ENCODE measurements around the gene UTP15. TPM values are rescaled to one million over a fixed set of nuclear protein-coding genes. Genes with fewer than 3 reads are reported as not detected.

UTP15 gene
- total RNA-seq, 1 donor from 2014 or later: 17.2 TPM

DNA sequence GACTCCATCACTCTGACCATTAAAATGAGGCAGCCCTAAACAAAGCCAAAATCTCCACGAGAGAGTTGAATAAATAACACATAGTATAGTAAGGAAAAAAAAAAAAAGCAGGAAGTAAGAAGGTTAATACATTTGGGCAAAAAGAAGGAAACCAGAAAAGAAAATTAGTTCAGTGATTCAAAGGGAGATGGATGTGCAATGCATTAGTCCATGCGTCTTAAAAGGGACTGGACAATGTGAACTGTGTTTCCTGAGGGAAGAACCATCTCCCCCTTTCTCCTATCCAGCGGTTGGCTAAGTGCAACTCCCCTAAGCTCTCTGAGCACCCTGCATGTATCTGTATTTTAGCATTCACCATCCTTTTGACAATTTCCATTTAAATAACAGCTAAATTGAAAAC is 1.5 kb upstream of the UTP15 start:
- peak overlapping the region; percentile 95 to 100 (median 98) for H3K4me3 ChIP-seq (ENCODE audit: low read length in 3 of 3)
- H3K9me3 ChIP-seq (ENCODE audit: control insufficient read depth in 3 of 3, low read length in 3 of 3): no peaks in the 10 kb centered on the region
- H3K27ac ChIP-seq (ENCODE audit: low read depth, low read length): peak overlapping the region; percentile 91
- peaks cover 3 to 22% (median 15%) of the 10 kb centered on the region in 3 donors for H3K36me3 ChIP-seq (ENCODE audit: control insufficient read depth in 3 of 3, insufficient read depth in 3 of 3, low read length in 3 of 3)
- no peaks in the 10 kb centered on the region for H3K27me3 ChIP-seq (ENCODE audit: control insufficient read depth in 3 of 3, insufficient read depth in 3 of 3, low read length in 3 of 3)
- peak overlapping the region; percentile 40 to 97 (median 97) for H3K9ac ChIP-seq (ENCODE audit: low read depth in 1 of 3, low read length in 3 of 3)
- H3K4me1 ChIP-seq (ENCODE audit: control insufficient read depth in 3 of 3, insufficient read depth in 3 of 3, low read length in 3 of 3): peaks cover 16 to 27% (median 23%) of the 10 kb centered on the region in 3 donors

DNA sequence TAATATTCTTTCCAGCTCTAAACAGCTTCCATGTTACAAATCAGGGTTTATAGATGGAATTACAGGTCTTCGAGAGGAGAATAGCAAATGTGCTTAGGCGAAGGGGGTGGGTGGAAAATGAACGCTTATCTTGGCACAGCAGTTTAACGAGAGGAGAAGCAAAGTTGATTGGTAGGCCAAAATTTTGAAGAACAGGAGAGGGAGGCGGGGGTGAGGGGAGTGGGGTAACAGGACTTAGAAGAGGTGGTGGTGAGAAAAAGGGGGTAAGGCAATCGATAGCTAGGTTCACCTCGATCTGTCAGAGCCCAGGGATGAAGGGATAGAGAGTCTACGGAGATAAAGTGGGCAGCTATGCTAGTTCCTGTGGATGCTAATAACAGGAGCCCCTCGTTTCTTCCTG is 868 bp upstream of the UTP15 start:
- peak overlapping the region; percentile 95 to 100 (median 98) for H3K4me3 ChIP-seq (ENCODE audit: low read length in 3 of 3)
- peaks cover 16 to 27% (median 23%) of the 10 kb centered on the region in 3 donors for H3K4me1 ChIP-seq (ENCODE audit: control insufficient read depth in 3 of 3, insufficient read depth in 3 of 3, low read length in 3 of 3)
- H3K27ac ChIP-seq (ENCODE audit: low read depth, low read length): peak overlapping the region; percentile 91
- H3K9me3 ChIP-seq (ENCODE audit: control insufficient read depth in 3 of 3, low read length in 3 of 3): no peaks in the 10 kb centered on the region
- H3K27me3 ChIP-seq (ENCODE audit: control insufficient read depth in 3 of 3, insufficient read depth in 3 of 3, low read length in 3 of 3): no peaks in the 10 kb centered on the region
- H3K9ac ChIP-seq (ENCODE audit: low read depth in 1 of 3, low read length in 3 of 3): peak overlapping the region; percentile 91 to 97 (median 97)
- peaks cover 3 to 20% (median 14%) of the 10 kb centered on the region in 3 donors for H3K36me3 ChIP-seq (ENCODE audit: control insufficient read depth in 3 of 3, insufficient read depth in 3 of 3, low read length in 3 of 3)

DNA sequence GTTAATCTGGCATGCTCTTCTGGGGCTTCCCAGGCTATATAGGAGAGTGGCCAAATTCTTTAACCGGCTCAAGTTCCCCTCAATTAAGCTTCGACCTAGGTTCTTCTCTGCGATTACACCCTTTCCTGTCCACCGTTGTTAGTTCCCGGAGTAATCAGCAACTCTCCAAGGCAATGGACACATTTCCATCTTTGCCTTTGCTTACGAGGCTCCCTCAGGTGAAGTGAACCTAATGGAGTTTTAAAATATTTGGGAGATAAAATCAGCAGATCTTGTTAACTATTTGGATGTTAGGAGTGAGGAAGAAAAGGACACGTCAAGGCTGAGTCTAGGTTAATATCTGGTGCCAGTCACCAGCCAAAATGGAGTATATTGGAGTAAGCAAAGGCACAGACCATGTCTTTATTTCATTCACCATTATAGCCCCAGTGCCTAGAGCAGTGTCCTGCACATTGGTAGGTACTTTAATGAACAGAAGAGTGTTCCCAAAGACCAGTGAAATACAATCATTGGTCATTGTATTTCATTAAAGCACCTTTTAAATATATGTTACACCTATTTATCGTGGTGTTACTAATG is 515 bp downstream of the UTP15 start:
- H3K4me3 ChIP-seq (ENCODE audit: low read length in 3 of 3): peak overlapping the region; percentile 95 to 100 (median 98)
- H3K36me3 ChIP-seq (ENCODE audit: control insufficient read depth in 3 of 3, insufficient read depth in 3 of 3, low read length in 3 of 3): peaks cover 0 to 16% (median 15%) of the 10 kb centered on the region in 3 donors
- peak overlapping the region; percentile 91 for H3K27ac ChIP-seq (ENCODE audit: low read depth, low read length)
- peak overlapping the region; percentile 91 to 97 (median 97) for H3K9ac ChIP-seq (ENCODE audit: low read depth in 1 of 3, low read length in 3 of 3)
- H3K4me1 ChIP-seq (ENCODE audit: control insufficient read depth in 3 of 3, insufficient read depth in 3 of 3, low read length in 3 of 3): peaks cover 16 to 27% (median 23%) of the 10 kb centered on the region in 3 donors
- H3K27me3 ChIP-seq (ENCODE audit: control insufficient read depth in 3 of 3, insufficient read depth in 3 of 3, low read length in 3 of 3): no peaks in the 10 kb centered on the region
- no peaks in the 10 kb centered on the region for H3K9me3 ChIP-seq (ENCODE audit: control insufficient read depth in 3 of 3, low read length in 3 of 3)

DNA sequence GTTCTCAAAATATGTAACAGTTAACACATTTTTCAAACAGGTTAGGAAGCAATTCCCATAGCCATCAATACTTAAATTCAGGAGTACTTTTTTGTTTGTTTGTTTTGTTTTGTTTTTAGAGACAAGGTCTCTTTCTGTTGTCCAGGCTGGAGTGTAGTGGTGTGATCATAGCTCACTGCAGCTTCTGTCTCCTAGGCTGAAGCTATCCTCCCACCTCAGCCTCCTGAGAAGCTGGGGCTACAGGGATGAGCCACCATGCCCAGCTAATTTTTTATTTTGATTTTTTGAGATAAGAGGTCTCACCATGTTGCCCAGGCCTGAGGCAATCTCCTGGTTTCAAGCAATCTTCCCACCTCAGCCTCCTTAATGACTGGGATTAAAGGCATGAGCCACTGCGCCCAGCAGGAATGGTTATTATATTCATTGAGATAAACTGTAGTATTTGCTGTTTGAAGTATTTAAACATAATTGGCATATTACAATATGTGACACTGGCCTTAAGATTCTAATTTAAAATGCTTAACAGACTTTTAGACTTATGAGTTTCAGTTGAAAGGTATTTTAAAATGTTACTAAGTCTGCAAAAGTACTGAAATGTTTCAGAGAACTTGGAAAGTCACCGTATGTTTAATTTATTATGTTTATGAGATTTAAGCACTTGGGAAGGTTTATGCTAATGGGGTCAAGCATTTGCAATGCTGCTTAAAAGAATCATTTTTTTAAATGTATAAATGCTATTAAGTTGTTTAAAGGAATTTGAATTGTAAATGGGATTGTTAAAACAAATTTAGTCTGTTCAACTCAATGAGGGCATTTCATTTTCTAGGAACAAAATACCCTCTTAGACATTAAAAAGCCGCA is 17.0 kb downstream of the UTP15 start:
- peaks cover 16 to 33% (median 31%) of the 10 kb centered on the region in 3 donors for H3K36me3 ChIP-seq (ENCODE audit: control insufficient read depth in 3 of 3, insufficient read depth in 3 of 3, low read length in 3 of 3)
- H3K4me1 ChIP-seq (ENCODE audit: control insufficient read depth in 3 of 3, insufficient read depth in 3 of 3, low read length in 3 of 3): no peaks in the 10 kb centered on the region
- no peaks in the 10 kb centered on the region for H3K9me3 ChIP-seq (ENCODE audit: control insufficient read depth in 3 of 3, low read length in 3 of 3)
- no peak overlapping the region for H3K9ac ChIP-seq (ENCODE audit: low read depth in 1 of 3, low read length in 3 of 3)
- no peaks in the 10 kb centered on the region for H3K27me3 ChIP-seq (ENCODE audit: control insufficient read depth in 3 of 3, insufficient read depth in 3 of 3, low read length in 3 of 3)
- no peak overlapping the region for H3K4me3 ChIP-seq (ENCODE audit: low read length in 3 of 3)
- no peak overlapping the region for H3K27ac ChIP-seq (ENCODE audit: low read depth, low read length)

DNA sequence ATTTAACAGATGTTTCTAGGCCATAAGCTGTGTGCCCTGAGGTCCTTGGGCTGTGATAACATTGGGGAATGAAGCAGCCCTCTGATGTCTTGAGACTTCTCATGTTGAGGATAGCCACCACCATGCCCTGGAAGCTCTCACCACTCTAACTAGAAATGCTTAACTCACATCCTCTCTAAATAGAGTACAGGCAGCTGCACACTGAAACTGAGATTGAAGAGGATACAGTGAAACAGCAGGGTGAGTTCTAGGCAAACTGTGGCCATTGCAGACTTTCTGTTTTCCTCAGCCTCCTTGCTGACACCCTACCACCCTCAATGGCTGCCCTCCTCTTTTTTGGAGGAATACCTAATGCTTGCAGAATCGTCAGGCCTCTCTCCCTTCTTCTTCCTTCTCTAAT is 22.4 kb downstream of the UTP15 start:
- no peak overlapping the region for H3K9ac ChIP-seq (ENCODE audit: low read depth in 1 of 3, low read length in 3 of 3)
- no peak overlapping the region for H3K27ac ChIP-seq (ENCODE audit: low read depth, low read length)
- H3K9me3 ChIP-seq (ENCODE audit: control insufficient read depth in 3 of 3, low read length in 3 of 3): no peaks in the 10 kb centered on the region

DNA sequence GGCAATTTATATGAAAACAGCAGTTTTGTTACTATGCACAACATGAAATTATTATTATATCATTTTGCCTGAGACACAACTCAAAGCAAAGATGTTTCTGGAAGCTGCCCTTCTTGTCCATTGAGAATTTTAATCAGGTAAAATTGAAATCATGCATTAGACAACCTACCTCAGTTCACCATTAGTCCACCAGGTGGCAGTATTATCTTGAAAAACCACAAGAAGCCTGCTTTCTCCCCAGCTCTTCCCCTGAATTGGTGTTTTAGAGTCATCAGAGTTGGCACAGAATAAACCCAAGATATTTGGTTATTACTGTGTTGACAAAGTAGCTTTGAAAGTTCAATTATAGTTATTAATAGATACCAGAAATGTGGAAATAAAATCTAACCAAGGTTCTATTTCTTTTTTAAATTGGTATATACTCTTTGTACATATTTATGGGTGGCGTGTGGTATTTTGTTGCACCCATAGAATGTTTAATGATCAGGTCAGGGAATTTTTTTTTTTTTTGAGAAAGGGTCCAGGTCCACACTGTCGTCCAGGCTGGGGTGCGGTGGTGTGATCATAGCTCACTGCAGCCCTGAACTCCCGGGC is 25.7 kb downstream of the UTP15 start:
- no peak overlapping the region for H3K9ac ChIP-seq (ENCODE audit: low read depth in 1 of 3, low read length in 3 of 3)
- H3K27me3 ChIP-seq (ENCODE audit: control insufficient read depth in 3 of 3, insufficient read depth in 3 of 3, low read length in 3 of 3): no peaks in the 10 kb centered on the region
- H3K36me3 ChIP-seq (ENCODE audit: control insufficient read depth in 3 of 3, insufficient read depth in 3 of 3, low read length in 3 of 3): no peaks in the 10 kb centered on the region
- H3K4me3 ChIP-seq (ENCODE audit: low read length in 3 of 3): no peak overlapping the region
- H3K9me3 ChIP-seq (ENCODE audit: control insufficient read depth in 3 of 3, low read length in 3 of 3): no peaks in the 10 kb centered on the region
- H3K4me1 ChIP-seq (ENCODE audit: control insufficient read depth in 3 of 3, insufficient read depth in 3 of 3, low read length in 3 of 3): no peaks in the 10 kb centered on the region
- no peak overlapping the region for H3K27ac ChIP-seq (ENCODE audit: low read depth, low read length)

More for the DNA sequence above, 22.4 kb downstream of the UTP15 start:
- no peaks in the 10 kb centered on the region for H3K36me3 ChIP-seq (ENCODE audit: control insufficient read depth in 3 of 3, insufficient read depth in 3 of 3, low read length in 3 of 3)
- no peaks in the 10 kb centered on the region for H3K4me1 ChIP-seq (ENCODE audit: control insufficient read depth in 3 of 3, insufficient read depth in 3 of 3, low read length in 3 of 3)
- no peaks in the 10 kb centered on the region for H3K27me3 ChIP-seq (ENCODE audit: control insufficient read depth in 3 of 3, insufficient read depth in 3 of 3, low read length in 3 of 3)
- H3K4me3 ChIP-seq (ENCODE audit: low read length in 3 of 3): no peak overlapping the region

DNA sequence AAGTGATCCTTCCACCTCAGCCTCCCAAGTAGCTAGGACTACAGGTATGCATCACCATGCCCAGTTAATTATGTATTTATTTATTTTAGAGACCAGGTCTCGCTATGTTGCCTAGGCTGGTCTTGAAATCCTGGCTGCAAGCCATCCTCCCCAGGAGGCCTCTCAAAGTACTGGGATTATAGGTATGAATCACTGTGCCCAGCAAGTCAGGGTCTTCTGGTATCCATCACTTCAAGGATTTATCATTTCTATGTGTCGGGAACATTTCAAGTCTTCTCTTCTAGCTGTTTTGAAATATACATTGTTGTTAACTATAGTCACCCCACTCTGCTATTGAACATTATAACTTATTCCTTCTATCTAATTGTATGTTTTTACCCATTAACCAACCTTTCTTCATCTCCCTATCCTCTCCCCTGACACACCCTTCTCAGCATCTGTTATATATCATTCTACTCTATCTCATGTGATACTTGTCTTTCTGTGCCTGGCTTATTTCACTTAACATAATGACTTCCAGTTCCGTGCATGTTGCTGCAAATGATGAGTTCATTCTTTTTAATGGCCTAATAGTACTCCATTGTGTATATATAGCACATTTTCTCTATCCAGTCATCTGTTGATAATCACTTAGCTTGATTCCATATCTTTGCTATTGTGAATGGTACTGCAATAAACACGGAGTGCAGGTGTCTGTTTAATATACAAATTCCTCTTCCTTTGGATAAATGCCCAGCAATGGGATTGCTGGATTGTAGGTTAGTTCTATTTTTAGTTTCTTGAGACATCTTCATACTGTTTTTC is 26.4 kb downstream of the UTP15 start:
- Histone ChIP-seq H3K27ac (ENCODE audit: low read depth, low read length) (no peak overlapping the region), H3K36me3 (ENCODE audit: control insufficient read depth in 3 of 3, insufficient read depth in 3 of 3, low read length in 3 of 3) (no peaks in the 10 kb centered on the region), H3K27me3 (ENCODE audit: control insufficient read depth in 3 of 3, insufficient read depth in 3 of 3, low read length in 3 of 3) (no peaks in the 10 kb centered on the region), H3K9ac (ENCODE audit: low read depth in 1 of 3, low read length in 3 of 3) (no peak overlapping the region), H3K4me3 (ENCODE audit: low read length in 3 of 3) (no peak overlapping the region), H3K9me3 (ENCODE audit: control insufficient read depth in 3 of 3, low read length in 3 of 3) (no peaks in the 10 kb centered on the region), H3K4me1 (ENCODE audit: control insufficient read depth in 3 of 3, insufficient read depth in 3 of 3, low read length in 3 of 3) (no peaks in the 10 kb centered on the region)

DNA sequence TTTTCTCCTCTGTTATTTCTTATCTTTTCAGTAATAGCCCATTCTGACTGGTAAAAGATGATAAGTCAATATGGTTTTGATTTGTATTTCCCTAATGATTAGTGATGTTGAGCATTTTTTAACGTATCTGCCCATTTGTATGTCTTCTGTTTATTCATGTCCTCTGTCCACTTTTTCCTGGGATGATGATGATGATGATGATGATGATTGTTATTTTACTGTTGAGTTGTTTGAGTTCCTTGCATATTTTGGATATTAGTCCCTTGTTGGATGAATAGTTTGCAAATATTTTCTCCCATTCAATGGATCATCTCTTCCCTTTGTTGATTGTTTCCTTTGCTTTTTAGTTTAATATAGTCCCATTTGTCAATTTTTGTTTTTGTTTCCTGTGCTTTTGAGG is 27.0 kb downstream of the UTP15 start:
- H3K9ac ChIP-seq (ENCODE audit: low read depth in 1 of 3, low read length in 3 of 3): no peak overlapping the region
- H3K36me3 ChIP-seq (ENCODE audit: control insufficient read depth in 3 of 3, insufficient read depth in 3 of 3, low read length in 3 of 3): no peaks in the 10 kb centered on the region
- no peaks in the 10 kb centered on the region for H3K4me1 ChIP-seq (ENCODE audit: control insufficient read depth in 3 of 3, insufficient read depth in 3 of 3, low read length in 3 of 3)
- no peaks in the 10 kb centered on the region for H3K27me3 ChIP-seq (ENCODE audit: control insufficient read depth in 3 of 3, insufficient read depth in 3 of 3, low read length in 3 of 3)
- no peaks in the 10 kb centered on the region for H3K9me3 ChIP-seq (ENCODE audit: control insufficient read depth in 3 of 3, low read length in 3 of 3)
- no peak overlapping the region for H3K27ac ChIP-seq (ENCODE audit: low read depth, low read length)
- H3K4me3 ChIP-seq (ENCODE audit: low read length in 3 of 3): no peak overlapping the region

DNA sequence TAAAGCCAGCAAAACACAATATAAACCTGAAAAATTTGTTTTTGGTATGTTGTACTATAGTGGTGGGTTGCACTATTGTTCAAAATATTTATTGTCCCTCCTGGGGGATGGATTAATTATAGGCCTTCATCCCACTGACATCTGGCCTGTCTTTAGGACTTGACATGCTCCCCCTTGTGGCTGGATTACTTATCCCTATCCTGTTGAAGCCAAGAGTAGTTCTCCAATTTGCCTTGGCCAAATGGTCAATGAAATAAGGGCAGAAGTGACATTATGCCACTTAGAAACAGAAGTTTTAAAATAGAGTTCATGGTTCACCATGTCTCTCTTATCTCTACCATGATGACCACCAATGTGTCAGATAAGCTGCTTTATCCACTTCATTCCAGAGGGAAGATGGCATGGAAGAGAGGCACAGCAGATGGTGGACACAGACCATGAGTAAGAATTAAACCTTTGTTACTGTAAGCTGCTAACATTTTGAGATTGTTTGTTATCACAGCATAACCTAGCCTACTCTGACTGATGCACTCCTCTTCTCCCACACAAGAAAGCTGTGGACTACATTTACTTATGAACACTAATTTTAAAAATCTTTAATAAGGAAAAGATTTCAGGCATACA is 31.3 kb downstream of the UTP15 start:
- no peaks in the 10 kb centered on the region for H3K4me1 ChIP-seq (ENCODE audit: control insufficient read depth in 3 of 3, insufficient read depth in 3 of 3, low read length in 3 of 3)
- H3K4me3 ChIP-seq (ENCODE audit: low read length in 3 of 3): no peak overlapping the region
- H3K27me3 ChIP-seq (ENCODE audit: control insufficient read depth in 3 of 3, insufficient read depth in 3 of 3, low read length in 3 of 3): no peaks in the 10 kb centered on the region
- no peaks in the 10 kb centered on the region for H3K36me3 ChIP-seq (ENCODE audit: control insufficient read depth in 3 of 3, insufficient read depth in 3 of 3, low read length in 3 of 3)
- H3K9me3 ChIP-seq (ENCODE audit: control insufficient read depth in 3 of 3, low read length in 3 of 3): no peaks in the 10 kb centered on the region
- no peak overlapping the region for H3K27ac ChIP-seq (ENCODE audit: low read depth, low read length)
- no peak overlapping the region for H3K9ac ChIP-seq (ENCODE audit: low read depth in 1 of 3, low read length in 3 of 3)
